A549 (cell line): ENCODE results near the gene NUDT9.

Experiments
- BHLHE40 ChIP-seq: IDR thresholded peaks from 2 replicates; pipeline ENCODE4 v1.6.1; 2012; ENCODE audit warnings: low read depth, low read length, inconsistent platforms
- CTCF ChIP-seq: fragments of >200 bp; sonication (Bioruptor Twin); formaldehyde crosslinking; IDR thresholded peaks from 3 replicates; pipeline ENCODE4 v1.5.1; 2016
- MAZ ChIP-seq: fragments of 150-350 bp; IDR thresholded peaks from 2 replicates; pipeline ENCODE4 v1.6.1; 2014; ENCODE audit warnings: antibody characterized with exemption, low read depth, low read length, borderline replicate concordance
- MYC ChIP-seq: IDR thresholded peaks from 2 replicates; pipeline ENCODE4 v1.6.1; 2012; ENCODE audit warnings: mild to moderate bottlenecking, inconsistent platforms, low read length, improper control_type of control experiment, borderline replicate concordance
- POLR2A ChIP-seq: IDR thresholded peaks from 2 replicates; pipeline ENCODE4 v1.6.1; 2012; ENCODE audit warnings: mild to moderate bottlenecking, low read length
- RAD21 ChIP-seq, 2 experiments: fragments of >200 bp in 1 of 2; sonication (Bioruptor Twin) in 1 of 2; formaldehyde crosslinking in 1 of 2; IDR thresholded peaks in 1 of 2; conservative IDR thresholded peaks in 1 of 2; 2 replicates in 1 of 2; 3 replicates in 1 of 2; pipeline ENCODE4 v1.6.1; 2012 to 2018; ENCODE audit warnings: inconsistent platforms in 1 of 2
- SMC3 ChIP-seq: fragments of >200 bp; sonication (Bioruptor Twin); formaldehyde crosslinking; IDR thresholded peaks from 3 replicates; pipeline ENCODE4 v1.6.1; 2018; ENCODE audit warnings: inconsistent platforms
- SREBF2 ChIP-seq: fragments of 450-650 bp; IDR thresholded peaks from 2 replicates; pipeline ENCODE4 v1.6.1; 2014; ENCODE audit warnings: mild to moderate bottlenecking, moderate library complexity

GRCh38 chr4:87377816-87378215, 44.6 kb upstream of the NUDT9 start:
- TF ChIP-seq SMC3 (no peak), MYC (no peak), MAZ (no peak), SREBF2 (no peak), CTCF (no peak), RAD21 (conservative IDR thresholded peaks at IDR 0.05 in 1 of 2, IDR thresholded peaks at IDR 0.05 in 1 of 2) (no peak), BHLHE40 (no peak), POLR2A (no peak)
